ENCODE measurements around the gene IFITM2.

IFITM2 gene

DNA sequence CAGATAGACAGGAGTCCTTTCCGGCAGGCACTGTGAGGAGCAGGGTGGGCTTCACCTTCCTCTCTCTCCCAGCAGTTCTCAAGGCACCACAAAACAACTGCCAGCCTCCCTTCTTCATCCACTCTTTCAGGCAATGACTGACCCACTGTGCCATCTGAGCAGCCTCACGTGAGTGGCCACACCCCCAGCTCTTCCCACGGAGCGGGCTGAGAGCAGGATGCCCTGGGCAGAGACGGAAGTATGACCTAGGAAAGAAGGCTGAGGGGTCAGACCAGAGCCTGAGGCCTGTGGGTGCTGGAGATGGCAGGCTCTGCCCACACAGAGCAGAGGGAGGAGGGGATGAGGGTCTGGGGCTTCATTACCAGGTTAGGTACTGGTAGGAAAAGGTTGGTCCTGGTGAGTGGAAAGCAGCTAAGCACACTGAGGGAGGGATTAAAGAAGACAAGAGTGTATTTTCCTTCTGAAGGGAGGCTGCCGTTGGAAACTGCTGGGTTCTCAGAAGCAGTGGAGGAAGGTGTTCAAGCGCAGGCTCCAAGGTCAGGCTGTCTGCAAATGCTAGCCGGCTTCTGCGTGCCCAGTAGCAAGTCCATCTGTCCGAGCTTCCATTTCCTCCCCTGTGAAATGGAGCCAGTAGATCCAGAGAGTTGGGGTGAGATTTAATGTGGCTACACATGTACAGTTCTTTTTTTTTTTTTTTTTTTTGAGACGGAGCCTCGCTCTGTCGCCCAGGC, 24.8 kb upstream of the IFITM2 start:
- TF ChIP-seq TAF1 (IDR thresholded peaks at IDR 0.05; ENCODE audit: low read depth) (no peak), YY1 (IDR thresholded peaks at IDR 0.05; ENCODE audit: low read depth) (no peak), NFIC (IDR thresholded peaks at IDR 0.05) (no peak), ZBTB7A (IDR thresholded peaks at IDR 0.05; ENCODE audit: low read depth) (no peak), EP300 (IDR thresholded peaks at IDR 0.05; ENCODE audit: borderline replicate concordance) (no peak), TCF12 (IDR thresholded peaks at IDR 0.05; ENCODE audit: low read depth) (no peak), EGR1 (IDR thresholded peaks at IDR 0.05) (no peak), RAD21 (IDR thresholded peaks at IDR 0.05; ENCODE audit: low read depth) (no peak), FOXM1 (IDR thresholded peaks at IDR 0.05; ENCODE audit: borderline replicate concordance, low read depth) (no peak), TEAD4 (IDR thresholded peaks at IDR 0.05) (no peak), CREB1 (IDR thresholded peaks at IDR 0.05; ENCODE audit: low read depth) (no peak), CEBPB (IDR thresholded peaks at IDR 0.05) (no peak)
- TF ChIP-seq, protein P1, sequence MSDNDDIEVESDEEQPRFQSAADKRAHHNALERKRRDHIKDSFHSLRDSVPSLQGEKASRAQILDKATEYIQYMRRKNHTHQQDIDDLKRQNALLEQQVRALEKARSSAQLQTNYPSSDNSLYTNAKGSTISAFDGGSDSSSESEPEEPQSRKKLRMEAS (IDR thresholded peaks at IDR 0.05), result no peak
- TF ChIP-seq, protein P2, sequence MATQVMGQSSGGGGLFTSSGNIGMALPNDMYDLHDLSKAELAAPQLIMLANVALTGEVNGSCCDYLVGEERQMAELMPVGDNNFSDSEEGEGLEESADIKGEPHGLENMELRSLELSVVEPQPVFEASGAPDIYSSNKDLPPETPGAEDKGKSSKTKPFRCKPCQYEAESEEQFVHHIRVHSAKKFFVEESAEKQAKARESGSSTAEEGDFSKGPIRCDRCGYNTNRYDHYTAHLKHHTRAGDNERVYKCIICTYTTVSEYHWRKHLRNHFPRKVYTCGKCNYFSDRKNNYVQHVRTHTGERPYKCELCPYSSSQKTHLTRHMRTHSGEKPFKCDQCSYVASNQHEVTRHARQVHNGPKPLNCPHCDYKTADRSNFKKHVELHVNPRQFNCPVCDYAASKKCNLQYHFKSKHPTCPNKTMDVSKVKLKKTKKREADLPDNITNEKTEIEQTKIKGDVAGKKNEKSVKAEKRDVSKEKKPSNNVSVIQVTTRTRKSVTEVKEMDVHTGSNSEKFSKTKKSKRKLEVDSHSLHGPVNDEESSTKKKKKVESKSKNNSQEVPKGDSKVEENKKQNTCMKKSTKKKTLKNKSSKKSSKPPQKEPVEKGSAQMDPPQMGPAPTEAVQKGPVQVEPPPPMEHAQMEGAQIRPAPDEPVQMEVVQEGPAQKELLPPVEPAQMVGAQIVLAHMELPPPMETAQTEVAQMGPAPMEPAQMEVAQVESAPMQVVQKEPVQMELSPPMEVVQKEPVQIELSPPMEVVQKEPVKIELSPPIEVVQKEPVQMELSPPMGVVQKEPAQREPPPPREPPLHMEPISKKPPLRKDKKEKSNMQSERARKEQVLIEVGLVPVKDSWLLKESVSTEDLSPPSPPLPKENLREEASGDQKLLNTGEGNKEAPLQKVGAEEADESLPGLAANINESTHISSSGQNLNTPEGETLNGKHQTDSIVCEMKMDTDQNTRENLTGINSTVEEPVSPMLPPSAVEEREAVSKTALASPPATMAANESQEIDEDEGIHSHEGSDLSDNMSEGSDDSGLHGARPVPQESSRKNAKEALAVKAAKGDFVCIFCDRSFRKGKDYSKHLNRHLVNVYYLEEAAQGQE (IDR thresholded peaks at IDR 0.05; ENCODE audit: low read depth), result no peak
- TF ChIP-seq, protein P3, sequence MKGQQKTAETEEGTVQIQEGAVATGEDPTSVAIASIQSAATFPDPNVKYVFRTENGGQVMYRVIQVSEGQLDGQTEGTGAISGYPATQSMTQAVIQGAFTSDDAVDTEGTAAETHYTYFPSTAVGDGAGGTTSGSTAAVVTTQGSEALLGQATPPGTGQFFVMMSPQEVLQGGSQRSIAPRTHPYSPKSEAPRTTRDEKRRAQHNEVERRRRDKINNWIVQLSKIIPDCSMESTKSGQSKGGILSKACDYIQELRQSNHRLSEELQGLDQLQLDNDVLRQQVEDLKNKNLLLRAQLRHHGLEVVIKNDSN (IDR thresholded peaks at IDR 0.05), result no peak

DNA sequence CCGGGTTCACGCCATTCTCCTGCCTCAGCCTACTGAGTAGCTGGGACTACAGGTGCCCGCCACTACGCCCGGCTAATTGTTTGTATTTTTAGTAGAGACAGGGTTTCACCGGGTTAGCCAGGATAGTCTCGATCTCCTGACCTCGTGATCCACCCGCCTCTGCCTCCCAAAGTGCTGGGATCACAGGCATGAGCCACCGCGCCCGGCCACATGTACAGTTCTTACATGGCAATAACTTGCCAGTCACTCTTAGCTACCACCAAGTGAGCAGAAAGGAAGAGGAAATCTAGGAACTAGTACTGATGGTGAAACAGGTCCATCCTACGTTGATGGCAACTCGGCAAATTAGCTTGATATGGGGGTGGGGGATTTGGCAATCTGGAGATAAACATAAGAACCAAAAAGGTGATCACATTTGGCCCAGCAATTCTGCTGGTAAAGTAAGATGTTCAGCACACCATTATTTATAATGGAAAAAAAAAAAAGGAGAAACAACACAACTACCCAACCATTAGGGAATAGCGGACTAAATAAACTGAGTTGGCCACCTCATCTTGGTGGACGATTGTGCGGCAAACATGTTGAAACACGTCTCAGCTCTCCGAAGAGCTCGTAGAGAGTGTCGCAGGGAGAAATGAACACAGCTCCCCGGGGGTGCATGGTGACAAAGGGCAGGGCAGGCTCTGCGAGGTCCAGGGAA, 24.1 kb upstream of the IFITM2 start:
- TF ChIP-seq NFIC (IDR thresholded peaks at IDR 0.05), result no peak
- TF ChIP-seq, protein P3 (IDR thresholded peaks at IDR 0.05), result no peak
- TF ChIP-seq, protein P1 (IDR thresholded peaks at IDR 0.05), result no peak
- TF ChIP-seq CREB1 (IDR thresholded peaks at IDR 0.05; ENCODE audit: low read depth), result no peak
- TF ChIP-seq ZBTB7A (IDR thresholded peaks at IDR 0.05; ENCODE audit: low read depth), result no peak
- TF ChIP-seq EGR1 (IDR thresholded peaks at IDR 0.05), result no peak
- TF ChIP-seq EP300 (IDR thresholded peaks at IDR 0.05; ENCODE audit: borderline replicate concordance), result no peak
- TF ChIP-seq YY1 (IDR thresholded peaks at IDR 0.05; ENCODE audit: low read depth), result no peak
- TF ChIP-seq, protein P2 (IDR thresholded peaks at IDR 0.05; ENCODE audit: low read depth), result no peak
- no peak for TF ChIP-seq TAF1 (IDR thresholded peaks at IDR 0.05; ENCODE audit: low read depth)
- TF ChIP-seq RAD21 (IDR thresholded peaks at IDR 0.05; ENCODE audit: low read depth), result no peak
- no peak for TF ChIP-seq CEBPB (IDR thresholded peaks at IDR 0.05)

DNA sequence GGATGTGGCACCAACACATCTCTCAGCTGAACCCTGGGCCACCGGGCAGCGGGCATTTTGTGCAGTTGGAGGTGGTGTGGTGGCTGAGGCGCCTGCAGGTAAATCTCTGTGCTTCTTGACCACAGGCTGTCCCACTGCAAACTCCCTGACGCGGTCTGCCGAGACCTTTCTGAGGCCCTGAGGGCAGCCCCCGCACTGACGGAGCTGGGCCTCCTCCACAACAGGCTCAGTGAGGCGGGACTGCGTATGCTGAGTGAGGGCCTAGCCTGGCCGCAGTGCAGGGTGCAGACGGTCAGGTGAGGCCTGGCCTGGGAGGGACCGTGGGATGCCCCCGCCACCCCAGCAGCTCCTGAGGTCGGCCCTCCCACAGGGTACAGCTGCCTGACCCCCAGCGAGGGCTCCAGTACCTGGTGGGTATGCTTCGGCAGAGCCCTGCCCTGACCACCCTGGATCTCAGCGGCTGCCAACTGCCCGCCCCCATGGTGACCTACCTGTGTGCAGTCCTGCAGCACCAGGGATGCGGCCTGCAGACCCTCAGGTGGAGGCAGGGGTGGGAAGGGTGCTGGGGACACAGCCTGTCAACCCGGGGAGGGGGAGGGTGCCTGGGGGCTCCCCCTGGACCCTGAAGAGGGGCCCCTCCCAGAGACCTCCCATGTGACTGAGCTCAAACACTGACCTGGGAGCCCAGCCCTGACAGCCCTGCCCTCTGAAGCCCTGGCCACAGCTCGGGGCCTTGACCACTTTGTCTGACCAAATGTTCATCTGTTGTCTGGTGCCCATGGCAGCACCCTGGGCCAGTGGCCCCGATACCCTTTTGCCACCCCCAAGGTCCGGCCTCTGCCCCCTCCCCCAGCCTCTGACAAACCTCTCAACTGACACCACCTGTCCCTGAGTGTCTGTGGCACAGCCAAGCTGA, 23.3 kb upstream of the IFITM2 start:
- TF ChIP-seq YY1 (IDR thresholded peaks at IDR 0.05; ENCODE audit: low read depth), result no peak
- TF ChIP-seq EGR1 (IDR thresholded peaks at IDR 0.05), result no peak
- no peak for TF ChIP-seq ZBTB7A (IDR thresholded peaks at IDR 0.05; ENCODE audit: low read depth)
- no peak for TF ChIP-seq TEAD4 (IDR thresholded peaks at IDR 0.05)
- no peak for TF ChIP-seq NFIC (IDR thresholded peaks at IDR 0.05)
- TF ChIP-seq EP300 (IDR thresholded peaks at IDR 0.05; ENCODE audit: borderline replicate concordance), result no peak
- TF ChIP-seq, protein P2 (IDR thresholded peaks at IDR 0.05; ENCODE audit: low read depth), result no peak
- no peak for TF ChIP-seq FOXM1 (IDR thresholded peaks at IDR 0.05; ENCODE audit: borderline replicate concordance, low read depth)
- TF ChIP-seq TAF1 (IDR thresholded peaks at IDR 0.05; ENCODE audit: low read depth), result no peak
- TF ChIP-seq CREB1 (IDR thresholded peaks at IDR 0.05; ENCODE audit: low read depth), result no peak
- TF ChIP-seq CEBPB (IDR thresholded peaks at IDR 0.05), result no peak
